Astrocyte of the spinal cord (primary cell): ENCODE data around the gene ARL8A.
"Not testable (repeated sequence)": the region's sequence is repeated elsewhere in the genome, so short reads cannot be mapped to it uniquely, and the experiment has no call there.

Experiments used
- DNase-seq: peaks from one replicate; pipeline ENCODE4 v3.0.0; 2011; ENCODE audit warnings: low read depth, low spot score
- H3K4me3 ChIP-seq: 2 replicates; pipeline ENCODE4 v1.5.1; 2011; ENCODE audit warnings: low read depth, mild to moderate bottlenecking, low read length, moderate library complexity
- in situ Hi-C: cut with HindIII; loops from 2 replicates; pipeline ENCODE4 v1.10.0; 2017; ENCODE audit warnings: low sequenced_read_pairs
- TF ChIP-seq, protein P1 (sequence below): IDR thresholded peaks from 2 replicates; pipeline ENCODE4 v1.5.1; 2012; ENCODE audit warnings: low read depth, mild to moderate bottlenecking, low read length, inconsistent platforms

The ARL8A gene

GRCh38 chr1:202182040-202182877 lies 37.7 kb upstream of the ARL8A start:
- TF ChIP-seq, protein P1, sequence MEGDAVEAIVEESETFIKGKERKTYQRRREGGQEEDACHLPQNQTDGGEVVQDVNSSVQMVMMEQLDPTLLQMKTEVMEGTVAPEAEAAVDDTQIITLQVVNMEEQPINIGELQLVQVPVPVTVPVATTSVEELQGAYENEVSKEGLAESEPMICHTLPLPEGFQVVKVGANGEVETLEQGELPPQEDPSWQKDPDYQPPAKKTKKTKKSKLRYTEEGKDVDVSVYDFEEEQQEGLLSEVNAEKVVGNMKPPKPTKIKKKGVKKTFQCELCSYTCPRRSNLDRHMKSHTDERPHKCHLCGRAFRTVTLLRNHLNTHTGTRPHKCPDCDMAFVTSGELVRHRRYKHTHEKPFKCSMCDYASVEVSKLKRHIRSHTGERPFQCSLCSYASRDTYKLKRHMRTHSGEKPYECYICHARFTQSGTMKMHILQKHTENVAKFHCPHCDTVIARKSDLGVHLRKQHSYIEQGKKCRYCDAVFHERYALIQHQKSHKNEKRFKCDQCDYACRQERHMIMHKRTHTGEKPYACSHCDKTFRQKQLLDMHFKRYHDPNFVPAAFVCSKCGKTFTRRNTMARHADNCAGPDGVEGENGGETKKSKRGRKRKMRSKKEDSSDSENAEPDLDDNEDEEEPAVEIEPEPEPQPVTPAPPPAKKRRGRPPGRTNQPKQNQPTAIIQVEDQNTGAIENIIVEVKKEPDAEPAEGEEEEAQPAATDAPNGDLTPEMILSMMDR = no peak
- H3K4me3 ChIP-seq = no peak overlapping the region
- DNase-seq = no peak
- in situ Hi-C loops = no loop called here

DNA sequence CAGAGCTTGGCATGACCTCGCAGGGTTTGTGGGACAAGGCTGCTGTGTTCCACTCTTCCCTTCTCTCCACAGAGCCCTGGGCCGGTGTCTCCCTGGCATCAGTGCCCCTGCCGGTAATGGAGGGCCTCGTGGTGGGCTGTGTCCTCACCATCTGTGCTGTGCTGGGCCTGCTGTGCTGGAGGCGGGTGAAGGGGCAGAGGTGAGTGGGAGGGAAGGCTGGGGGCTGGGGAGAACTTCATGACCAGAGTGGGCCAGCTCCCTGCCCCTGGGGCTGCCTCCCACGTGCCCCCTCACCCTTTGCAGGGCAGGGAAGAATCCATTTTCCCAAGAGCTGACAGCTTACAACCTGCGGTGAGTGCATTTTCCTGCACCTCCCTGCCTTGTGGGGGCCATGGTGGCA lies 37.0 kb upstream of the ARL8A start:
- in situ Hi-C loops = no loop called here
- H3K4me3 ChIP-seq = no peak overlapping the region
- DNase-seq = no peak
- TF ChIP-seq, protein P1 = no peak

DNA sequence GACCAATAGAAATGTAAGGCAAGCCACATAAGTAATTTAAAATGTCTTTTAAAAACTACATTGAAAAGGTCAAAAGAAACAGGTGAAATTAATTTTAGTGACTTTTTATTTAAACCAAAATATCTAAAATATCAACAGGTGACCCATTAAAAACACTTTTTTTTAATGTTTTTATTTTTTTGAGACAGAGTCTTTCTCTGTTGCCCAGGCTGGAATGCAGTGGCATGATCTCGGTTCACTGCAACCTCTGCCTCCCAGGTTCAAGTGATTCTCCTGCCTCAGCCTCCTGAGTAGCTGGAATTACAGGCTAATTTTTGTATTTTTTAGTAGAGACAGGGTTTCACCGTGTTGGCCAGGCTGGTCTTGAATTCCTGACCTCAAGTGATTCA lies 36.2 kb upstream of the ARL8A start:
- in situ Hi-C loops, H3K4me3 ChIP-seq, DNase-seq: not testable (repeated sequence)

DNA sequence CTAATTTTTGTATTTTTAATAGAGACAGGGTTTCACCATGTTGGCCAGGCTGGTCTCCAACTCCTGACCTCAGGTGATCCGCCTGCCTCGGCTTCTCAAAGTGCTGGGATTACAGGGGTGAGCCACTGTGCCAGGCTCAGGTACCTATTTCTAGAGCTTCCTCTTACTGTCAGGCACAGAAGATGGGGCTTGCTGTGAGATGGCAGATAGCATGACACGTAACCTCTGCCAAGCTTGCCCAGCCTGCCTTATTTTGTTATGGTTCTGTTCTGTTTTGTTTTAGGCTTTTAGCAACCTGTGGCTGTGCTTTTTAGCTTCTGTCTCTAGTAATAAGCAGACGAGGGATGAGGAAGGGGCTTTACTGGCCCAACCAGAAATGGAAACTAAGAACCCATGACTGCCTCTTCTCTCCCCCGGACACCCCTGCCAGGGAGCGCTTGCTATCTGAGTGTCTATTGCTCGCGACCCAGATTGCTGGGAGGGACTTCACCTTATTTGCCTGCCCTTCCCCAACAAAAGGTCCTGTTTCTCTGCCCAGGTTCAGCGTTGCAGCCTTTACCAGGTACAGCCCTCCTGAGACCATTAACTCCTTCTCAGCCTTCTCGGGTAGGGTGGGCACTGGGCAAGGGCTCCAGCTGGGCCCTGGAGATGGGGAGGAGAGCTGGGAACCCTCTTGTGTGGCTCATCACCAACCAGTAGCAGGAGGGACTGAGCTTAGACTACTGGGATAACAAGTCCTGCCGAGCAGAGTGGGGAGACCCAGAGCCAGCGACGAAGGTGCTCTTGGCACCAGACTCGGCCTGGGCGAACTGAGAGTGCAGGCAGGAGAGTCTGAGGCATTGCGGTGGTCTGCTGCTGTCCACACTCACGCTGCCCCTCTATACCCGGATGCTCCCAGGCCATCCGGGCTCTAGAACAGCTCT lies 35.6 kb upstream of the ARL8A start:
- TF ChIP-seq, protein P1 = no peak
- no peak overlapping the region for H3K4me3 ChIP-seq
- in situ Hi-C loops = no loop called here
- no peak for DNase-seq

- in situ Hi-C loops = no loop called here
- no peak for DNase-seq
- no peak overlapping the region for H3K4me3 ChIP-seq
- TF ChIP-seq, protein P1 = no peak
Observed at GRCh38 chr1:202176949-202177927, 32.7 kb upstream of the ARL8A start.

DNA sequence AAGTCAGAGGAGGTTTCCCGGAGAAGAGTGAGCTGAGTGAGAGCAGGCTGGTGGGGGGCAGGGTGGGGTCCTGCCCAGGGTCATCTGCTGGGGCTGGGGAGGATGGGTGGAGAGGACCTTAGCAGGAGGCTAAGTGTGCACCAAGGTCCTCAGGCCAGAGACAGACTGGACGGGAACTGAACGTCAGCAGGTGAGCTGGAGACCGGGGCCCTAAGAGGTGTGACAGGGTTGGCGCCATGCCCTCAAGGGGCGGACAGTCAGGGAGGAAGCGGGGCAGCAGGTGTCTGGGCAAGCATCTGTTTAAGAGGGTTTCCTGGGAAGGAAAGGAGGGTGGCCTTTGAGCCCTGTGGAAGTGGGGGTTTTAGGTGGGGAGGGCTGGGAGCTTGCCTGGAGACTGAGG lies 29.5 kb upstream of the ARL8A start:
- TF ChIP-seq, protein P1 = no peak
- no peak for DNase-seq
- H3K4me3 ChIP-seq = no peak overlapping the region
- in situ Hi-C loops = no loop called here
